RWPE1 (cell line): ENCODE results near the gene P3H2.

Source experiments
- CTCF ChIA-PET: fragments of 350-600 bp; sonication (Branson Sonifier 250); formaldehyde crosslinking; extraction: SDS; loops from one replicate; lab custom pipeline; 2021; lab: Yijun Ruan, JAX
- POLR2A ChIA-PET: fragments of 400-600 bp; formaldehyde crosslinking; extraction: SDS; loops from one replicate; lab custom pipeline; 2020; ENCODE audit warnings: antibody characterized with exemption; ENCODE audit not compliant: low non-redundant PET; lab: Yijun Ruan, JAX
- DNase-seq: peaks from one replicate; pipeline ENCODE4 v3.0.0; 2012; ENCODE audit warnings: low spot score
- H3K27ac ChIP-seq: fragments of 450-650 bp; 2 replicates; pipeline ENCODE4 v1.5.1; 2017
- CTCF ChIP-seq: fragments of 450-650 bp; conservative IDR thresholded peaks from 2 replicates; pipeline ENCODE4 v1.5.1; 2017; ENCODE audit warnings: low read depth, mild to moderate bottlenecking

Gene P3H2

GRCh38 chr3:189937302-189938127, 183.2 kb downstream of the P3H2 start:
- peak overlapping the region; percentile 82 for H3K27ac ChIP-seq
- TF ChIP-seq CTCF, result no peak
- DNase-seq, result peak; percentile 94
- CTCF ChIA-PET, result interaction anchor here (0.6 kb wide), 1 partner anchor 44 kb away, joined by 3 read pairs; no protein-coding TSS in a partner anchor
- POLR2A ChIA-PET, result no interaction called here

- ChIA-PET CTCF (interaction anchor here (0.6 kb wide), 2 partner anchors 21 to 49 kb away, joined by 3 to 6 read pairs; no protein-coding TSS in a partner anchor), POLR2A (no interaction called here)
- no peak overlapping the region for H3K27ac ChIP-seq
- TF ChIP-seq CTCF, result no peak
- DNase-seq, result peak; percentile 24
These were observed 184.3 kb downstream of the P3H2 start for GRCh38 chr3:189936201-189936945.

- CTCF ChIA-PET, result interaction anchor here (0.6 to 1.0 kb wide), 2 partner anchors 20 to 32 kb away, joined by 3 to 8 read pairs; no protein-coding TSS in a partner anchor
- peak; percentile 32 for DNase-seq
- POLR2A ChIA-PET, result no interaction called here
- no peak for TF ChIP-seq CTCF
- no peak overlapping the region for H3K27ac ChIP-seq
These were observed 192.5 kb downstream of the P3H2 start for GRCh38 chr3:189927975-189928895.

- no peak overlapping the region for H3K27ac ChIP-seq
- TF ChIP-seq CTCF, result no peak
- ChIA-PET POLR2A (no interaction called here), CTCF (no interaction called here)
- no peak for DNase-seq
These were observed 198.9 kb downstream of the P3H2 start for GRCh38 chr3:189921770-189922169.

GRCh38 chr3:189914799-189915198, 205.9 kb downstream of the P3H2 start:
- POLR2A ChIA-PET, result no interaction called here
- CTCF ChIA-PET, result no interaction called here
- no peak for TF ChIP-seq CTCF
- H3K27ac ChIP-seq, result no peak overlapping the region
- peak; percentile 81 for DNase-seq

- TF ChIP-seq CTCF, result no peak
- CTCF ChIA-PET, result interaction anchor here (0.6 to 0.7 kb wide), 2 partner anchors 38 to 210 kb away, joined by 4 read pairs; no protein-coding TSS in a partner anchor
- POLR2A ChIA-PET, result no interaction called here
- DNase-seq, result no peak
- H3K27ac ChIP-seq, result no peak overlapping the region
These were observed 209.7 kb downstream of the P3H2 start for GRCh38 chr3:189911001-189911400.
